A549 (cell line): ENCODE measurements around the gene APOBR.

Experiments
- CTCF ChIP-seq: fragments of >200 bp; sonication (Bioruptor Twin); formaldehyde crosslinking; IDR thresholded peaks from 3 replicates; pipeline ENCODE4 v1.5.1; 2016
- ESRRA ChIP-seq: fragments of 150-350 bp; IDR thresholded peaks from 2 replicates; pipeline ENCODE4 v1.6.1; 2014; ENCODE audit warnings: mild to moderate bottlenecking, low read length, borderline replicate concordance

GRCh38 chr16:28501258-28502232 is 7.1 kb downstream of the APOBR start:
- TF ChIP-seq ESRRA (no peak), CTCF (no peak)
